GM19193 (cell line): ENCODE results near the gene CSF3R.

Source experiments
- POLR2A ChIP-seq: IDR thresholded peaks from 4 replicates; pipeline ENCODE4 v1.6.1; 2011; ENCODE audit not compliant: insufficient read depth, insufficient read length; ENCODE audit errors: extremely low read depth

CSF3R gene

DNA sequence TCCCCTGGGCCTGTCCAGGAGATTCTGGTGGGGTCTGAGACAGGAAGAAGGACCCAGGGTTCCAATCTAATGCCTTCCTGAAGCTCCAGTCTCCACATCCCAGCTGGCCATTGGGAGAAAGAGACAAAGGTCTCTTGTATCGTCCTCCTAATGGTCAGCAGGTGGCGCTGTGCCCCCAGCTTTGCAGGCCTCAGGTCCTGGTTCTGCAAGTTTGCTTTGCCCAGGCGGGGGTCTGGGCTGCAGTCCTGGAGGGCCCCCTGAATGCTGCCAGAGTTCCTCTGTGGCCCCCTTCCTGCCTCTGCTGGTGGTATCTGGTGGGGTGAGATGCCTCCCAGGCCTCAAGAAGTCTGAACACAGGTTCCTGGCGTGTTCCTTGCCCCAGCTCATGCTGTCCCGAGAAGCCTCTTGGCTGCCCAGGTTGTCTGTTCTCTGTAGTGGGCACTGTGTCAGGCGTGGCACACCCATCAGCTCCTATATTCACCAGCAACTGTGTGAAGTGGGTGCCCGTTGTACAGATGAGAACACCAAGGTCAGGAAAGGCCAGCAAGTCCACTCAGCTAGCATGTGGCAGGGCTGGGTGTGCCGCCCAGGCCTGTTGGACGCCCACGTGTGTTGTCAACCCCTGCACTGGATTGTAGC, 33.8 kb upstream of the CSF3R start:
- TF ChIP-seq POLR2A: no peak

DNA sequence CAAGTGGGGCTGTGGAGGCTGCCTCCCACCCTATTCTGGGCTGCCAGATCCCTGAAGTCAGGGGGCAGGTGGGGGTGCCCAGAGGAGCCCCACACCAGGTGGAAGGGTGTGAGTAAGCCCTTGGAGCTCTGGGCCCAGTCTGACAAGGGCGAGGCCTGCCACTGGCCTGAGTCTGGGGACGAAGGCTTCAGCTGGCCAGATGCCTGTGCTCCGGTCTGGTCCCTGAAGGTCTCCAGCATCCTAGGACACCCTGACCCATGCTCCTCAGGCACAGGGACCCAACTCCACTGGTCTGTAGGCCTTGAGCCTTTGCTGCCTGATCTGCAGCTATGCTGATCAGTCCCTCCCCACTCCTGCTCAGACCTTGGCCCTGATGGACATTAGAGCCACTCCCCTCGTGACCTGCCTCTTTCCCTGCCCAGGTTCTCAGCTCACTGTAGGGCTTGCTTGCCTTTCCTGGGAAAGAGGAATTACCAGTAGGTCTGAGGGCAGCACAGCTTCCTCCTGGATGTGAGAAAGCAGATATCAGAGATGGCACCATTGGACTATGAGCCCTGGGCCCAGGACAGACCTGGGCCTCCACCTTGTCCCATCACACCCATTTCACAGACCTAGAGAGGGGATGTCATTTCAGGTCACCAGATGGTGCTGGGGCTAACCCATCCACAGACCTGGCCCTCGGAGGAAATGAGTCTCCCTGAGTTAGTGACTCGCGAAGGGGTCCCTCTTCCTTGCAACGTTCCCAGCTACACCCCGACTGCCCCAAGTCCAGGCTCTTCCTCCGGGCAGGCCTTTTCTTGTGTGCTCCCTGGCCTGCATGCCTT, 32.8 kb upstream of the CSF3R start:
- no peak for TF ChIP-seq POLR2A

DNA sequence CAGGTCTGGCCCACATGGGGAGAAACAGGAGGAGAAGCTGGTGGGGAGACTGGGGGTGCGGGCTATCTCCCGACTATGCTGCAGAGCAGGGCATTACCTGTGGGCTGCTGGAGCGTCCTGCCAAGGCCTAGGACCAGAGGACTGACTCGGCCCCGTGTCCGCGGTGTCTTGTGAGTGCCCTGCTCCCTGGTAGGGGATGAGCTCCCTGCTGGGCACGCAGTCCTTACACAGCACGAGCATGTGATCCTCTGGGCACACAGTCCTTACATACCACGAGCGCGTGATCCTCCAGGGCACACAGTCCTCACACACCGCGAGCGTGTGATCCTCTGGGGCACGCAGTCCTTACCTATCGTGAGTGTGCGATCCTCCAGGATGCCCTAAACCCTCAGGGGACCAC, 31.8 kb upstream of the CSF3R start:
- TF ChIP-seq POLR2A: no peak

DNA sequence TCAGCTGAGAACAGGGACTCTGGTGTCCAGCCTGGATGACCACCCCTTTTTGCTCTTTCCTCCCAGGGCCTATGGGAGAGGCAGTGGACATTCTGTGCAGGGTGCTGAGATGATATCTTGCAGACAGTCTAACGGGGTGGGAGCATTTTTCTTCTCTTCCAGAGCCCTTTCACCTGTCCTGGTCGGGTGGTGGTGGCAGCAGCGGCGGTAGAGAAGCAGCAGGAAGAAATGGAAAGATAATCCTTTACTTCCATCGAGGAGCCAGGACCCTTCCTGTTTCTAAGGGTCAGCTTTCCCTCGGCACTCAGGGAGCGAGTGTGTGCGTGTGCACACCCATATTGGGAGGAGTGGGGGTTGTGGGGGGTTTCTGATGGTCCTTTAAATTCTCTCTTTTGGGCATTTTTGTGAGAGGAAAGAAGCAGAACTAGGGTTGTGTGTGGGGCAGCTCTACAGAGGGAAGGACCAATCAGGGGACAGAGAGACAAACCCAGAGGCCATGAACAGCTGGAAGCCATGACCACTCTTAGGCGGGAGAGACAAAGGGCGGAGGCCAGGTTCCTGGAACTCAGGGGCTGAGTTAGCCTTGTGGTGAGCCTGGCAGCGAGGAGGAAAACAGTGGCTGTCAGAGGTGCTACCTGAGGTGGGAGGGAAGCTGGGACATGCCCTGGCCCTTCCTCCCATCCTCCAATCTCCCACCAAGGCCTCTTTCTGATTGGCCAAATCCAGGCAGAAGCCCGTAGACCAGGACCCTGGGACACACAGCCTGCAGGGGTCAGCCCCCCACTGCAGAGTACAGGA, 31.2 kb upstream of the CSF3R start:
- TF ChIP-seq POLR2A: no peak

DNA sequence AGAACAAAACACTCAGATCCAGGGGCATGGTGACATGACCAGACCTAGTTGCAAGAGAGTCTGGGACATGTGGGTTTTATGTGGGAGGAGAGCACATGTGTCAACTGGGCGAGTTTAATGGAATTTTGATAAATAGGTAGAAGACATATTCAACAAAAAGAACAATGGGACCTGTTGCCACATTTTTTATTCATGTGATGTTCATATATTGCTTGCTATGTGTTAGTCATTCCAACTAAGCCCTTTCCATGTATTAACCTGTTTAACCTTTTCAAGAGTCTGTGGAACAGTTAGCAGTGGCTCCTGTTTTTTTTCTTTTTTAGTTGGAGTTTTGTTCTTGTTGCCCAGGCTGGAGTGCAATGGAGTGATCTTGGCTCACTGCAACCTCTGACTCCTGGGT, 30.1 kb upstream of the CSF3R start:
- no peak for TF ChIP-seq POLR2A

DNA sequence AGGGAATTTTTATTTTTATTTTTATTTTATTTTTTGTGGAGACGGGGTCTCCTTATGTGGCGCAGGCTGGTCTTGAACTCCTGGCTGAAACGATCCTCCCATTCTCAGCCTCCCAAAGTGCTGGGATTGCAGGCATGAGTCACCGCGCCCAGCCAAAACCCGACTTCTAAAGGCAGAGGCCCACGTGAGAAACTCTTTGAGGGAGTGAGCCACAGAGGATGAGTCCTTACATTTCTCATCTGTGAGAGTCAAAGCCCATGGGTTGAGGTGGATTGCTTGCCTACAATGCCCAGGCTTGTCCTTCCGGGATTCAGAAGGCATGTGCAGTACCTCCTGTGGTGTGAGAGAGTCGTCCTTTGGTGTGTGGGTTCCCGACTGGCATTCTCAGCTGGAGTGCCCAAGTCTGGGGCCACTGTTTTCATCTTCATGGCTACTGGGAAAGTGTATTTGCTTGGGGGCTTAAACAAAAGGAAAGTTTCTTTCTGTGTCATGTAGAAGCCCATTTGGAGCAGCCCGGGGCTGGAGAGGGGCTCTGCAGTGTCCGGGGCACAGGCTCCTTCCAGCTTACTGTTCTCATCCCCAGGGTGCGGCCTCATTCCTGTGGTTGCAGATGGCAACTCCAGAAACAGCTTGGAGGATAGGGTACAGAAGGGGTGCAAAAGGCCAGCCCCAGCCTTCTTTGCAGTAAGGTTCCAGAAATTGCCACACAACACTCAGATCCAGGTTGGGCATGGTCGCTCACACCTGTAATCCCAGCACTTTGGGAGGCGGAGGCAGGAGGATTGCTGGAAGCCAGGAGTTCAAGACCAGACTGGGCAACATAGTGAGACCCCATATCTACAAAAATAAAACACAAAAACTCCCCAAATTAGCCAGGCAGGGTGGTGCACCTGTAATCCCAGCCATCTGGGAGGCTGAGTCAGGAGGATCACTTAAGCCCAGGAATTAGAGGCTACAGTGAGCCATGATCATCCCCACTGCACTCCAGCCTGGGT, 29.4 kb upstream of the CSF3R start:
- no peak for TF ChIP-seq POLR2A

DNA sequence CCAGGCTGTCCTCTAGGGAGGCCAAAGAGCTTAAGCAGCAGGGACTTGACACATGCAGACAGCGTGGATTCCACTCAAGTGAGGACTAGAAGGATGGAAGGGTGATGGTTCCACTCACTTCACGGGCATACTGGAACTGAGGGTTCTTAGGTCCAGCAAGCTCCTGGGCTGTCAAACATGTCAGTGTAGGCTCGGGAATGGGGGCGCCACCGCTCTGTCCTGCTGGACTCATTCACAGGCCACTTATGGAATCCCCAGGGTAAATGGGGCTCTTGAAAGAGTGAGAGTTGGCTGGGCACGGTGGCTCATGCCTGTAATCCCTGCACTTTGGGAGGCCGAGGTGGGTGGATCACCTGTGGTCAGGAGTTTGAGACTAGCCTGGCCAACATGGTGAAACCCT, 27.7 kb upstream of the CSF3R start:
- TF ChIP-seq POLR2A: no peak

DNA sequence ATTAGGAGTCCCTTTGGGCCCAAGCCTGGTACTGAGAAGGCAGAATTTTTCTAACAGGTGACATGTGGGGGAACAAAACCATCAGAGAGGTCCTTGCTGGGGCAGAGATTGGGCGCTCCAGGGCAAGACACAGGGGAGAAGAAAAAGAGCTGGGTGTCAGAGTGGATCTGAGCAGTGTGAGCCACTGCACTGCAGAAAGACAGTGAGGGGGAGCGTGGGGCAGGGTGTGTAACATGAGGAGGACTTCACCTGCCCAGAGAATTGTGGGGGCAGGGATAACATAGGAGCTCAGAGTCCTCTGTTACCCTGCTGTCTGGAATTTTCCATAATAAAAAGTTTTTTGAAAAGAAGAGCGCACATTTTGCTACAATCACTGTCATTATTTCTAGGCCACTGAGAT, 25.5 kb upstream of the CSF3R start:
- no peak for TF ChIP-seq POLR2A

DNA sequence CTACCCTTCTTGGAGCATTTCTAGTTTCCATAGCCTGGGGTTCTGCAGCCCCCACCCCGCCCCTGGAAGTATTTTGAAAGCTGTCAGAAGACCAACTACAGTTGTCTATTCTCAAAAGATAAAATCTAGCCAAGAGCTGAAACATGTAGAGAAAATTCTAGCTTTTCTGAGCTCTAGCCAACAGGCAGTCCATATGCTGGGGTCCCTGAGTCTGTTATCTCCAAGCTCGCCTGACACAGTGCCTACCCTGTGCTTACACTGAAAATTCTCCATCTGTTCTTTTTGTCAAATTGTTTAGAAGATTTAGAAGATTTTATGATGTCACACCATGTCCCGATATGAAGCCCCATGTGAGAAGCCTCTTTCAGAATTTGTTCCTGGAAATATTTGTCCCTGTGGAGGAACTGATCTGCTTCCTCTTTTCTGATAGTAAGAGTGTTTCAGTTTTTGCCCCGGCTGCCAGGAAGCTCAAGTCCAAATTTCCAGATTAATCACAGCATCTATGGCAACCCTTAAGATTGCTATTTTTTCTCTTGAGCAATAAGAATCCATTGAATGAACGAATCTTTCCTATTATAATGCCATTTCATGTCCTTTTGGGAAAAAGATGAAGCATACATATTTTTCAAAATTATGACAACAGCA, 23.7 kb upstream of the CSF3R start:
- TF ChIP-seq POLR2A: no peak

DNA sequence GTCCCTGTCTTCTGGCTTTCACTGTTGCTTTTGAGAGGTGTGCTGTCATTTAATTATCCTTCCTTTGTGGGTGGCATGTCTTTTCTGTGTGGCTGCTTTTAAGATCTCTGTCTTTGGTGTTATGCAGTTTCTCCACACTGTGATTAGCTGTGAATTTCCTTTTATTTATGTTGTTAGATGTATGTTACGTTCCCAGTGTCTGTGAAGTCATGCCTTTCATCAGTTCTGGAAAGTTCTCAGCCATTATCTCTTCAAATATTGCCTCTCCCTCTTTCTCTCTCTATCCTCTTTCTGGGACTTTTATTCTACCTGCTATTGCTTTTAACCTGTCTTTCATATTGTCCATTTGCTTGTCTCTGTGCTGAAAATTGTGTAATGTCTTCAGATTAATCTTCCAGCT, 21.0 kb upstream of the CSF3R start:
- TF ChIP-seq POLR2A: no peak

DNA sequence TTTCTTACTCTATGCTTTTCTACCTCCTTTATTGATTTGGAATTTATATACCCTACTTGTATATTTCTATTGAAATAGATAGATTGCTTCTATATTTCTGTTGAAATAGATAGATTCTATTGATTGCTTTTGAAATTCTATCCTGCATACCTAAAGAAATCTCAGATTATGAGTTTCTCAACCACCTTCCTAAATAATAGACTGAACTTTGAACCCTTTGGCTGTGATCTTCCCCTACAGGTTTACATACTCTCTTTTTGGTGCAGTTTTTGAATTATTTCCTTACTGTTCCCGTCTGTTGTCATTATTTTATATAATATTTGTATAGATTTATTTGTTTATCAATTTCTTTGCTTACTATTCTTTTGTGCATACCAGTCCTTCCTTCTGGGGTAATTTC, 20.4 kb upstream of the CSF3R start:
- no peak for TF ChIP-seq POLR2A

DNA sequence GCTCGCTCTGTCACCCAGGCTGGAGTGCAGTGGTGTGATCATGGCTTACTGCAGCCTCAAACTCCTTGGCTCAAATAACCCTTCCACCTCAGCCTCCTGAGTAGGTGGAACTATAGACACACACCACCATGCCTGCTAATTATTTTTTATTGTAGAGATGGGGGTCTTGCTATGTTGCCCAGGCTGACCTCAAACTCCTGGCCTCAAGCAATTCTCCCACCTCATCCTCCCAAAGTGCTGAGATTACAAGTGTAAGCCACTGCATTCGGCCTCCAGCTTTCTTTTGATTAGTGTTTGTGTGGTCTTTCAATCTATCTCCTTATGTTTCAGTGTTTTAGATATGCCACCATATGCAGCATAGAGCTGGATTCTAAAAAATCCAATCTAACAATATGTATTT, 19.9 kb upstream of the CSF3R start:
- no peak for TF ChIP-seq POLR2A

DNA sequence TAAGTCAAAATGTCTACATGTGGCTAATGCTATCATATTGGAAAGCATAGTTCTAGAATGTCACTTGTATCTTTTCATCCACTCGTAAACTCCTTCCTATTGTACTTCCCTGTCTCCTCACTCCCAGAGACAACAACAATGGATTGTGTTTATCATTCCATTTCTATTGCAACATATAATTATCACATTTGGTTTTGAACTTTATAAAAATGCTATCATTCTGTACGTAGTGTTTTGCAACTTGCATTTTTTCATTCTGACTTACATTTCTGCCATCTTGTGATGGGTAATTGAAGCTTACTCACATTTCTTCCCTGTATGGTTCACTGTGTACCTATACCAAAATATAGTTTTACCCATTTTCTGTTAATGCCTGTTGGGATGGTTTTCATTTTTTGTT, 14.5 kb upstream of the CSF3R start:
- no peak for TF ChIP-seq POLR2A

DNA sequence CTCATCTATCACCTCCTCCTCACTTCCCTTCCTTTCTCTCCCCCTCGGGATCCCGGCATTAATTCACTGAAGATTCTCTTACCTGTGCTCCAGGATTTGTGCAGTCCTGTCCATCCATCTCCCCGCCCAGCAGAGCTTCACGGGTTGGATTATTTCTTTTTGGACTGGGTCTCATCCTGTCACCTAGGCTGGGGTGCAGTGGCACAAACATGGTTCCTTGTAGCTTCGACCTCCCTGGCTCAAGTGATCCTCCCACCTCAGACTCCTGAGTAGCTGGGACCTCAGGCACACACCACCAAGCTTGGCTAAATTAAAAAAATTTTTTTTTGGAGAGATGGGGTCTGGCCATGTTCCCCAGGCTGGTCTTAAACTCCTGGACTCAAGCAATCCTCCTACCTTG, 12.3 kb upstream of the CSF3R start:
- TF ChIP-seq POLR2A: no peak
